Airway epithelial cell (primary cell): ENCODE data around the gene PRAMEF27. TPM values are rescaled to one million over a fixed set of nuclear protein-coding genes. Genes with fewer than 3 reads are reported as not detected.

ENCODE experiments used
- total RNA-seq: library from RNA; depleted of rRNA; stranded (reverse); fragments of >200 nt; gene quantifications from 2 replicates; pipeline ENCODE4 v1.2.3, GENCODE V29; 2015

PRAMEF27 gene
- not detected in 2 replicates for total RNA-seq

GRCh38 chr1:13056475-13056874, at the start of gene PRAMEF27:
PRAMEF27 (minus strand) TSS chr1:13056575; CDS start chr1:13053659, 2,916 bp downstream.

GRCh38 chr1:13070474-13070873, 14.1 kb upstream of the PRAMEF27 start, which contains the start of gene PRAMEF25:
PRAMEF25 (plus strand) TSS chr1:13070774; CDS start chr1:13073694, 2,920 bp downstream.

Other genes starting within 250 kb of the PRAMEF27 start
- not detected in 2 replicates for gene PRAMEF11, start 225.2 kb downstream of the PRAMEF27 start, total RNA-seq
- gene HNRNPCL1, start 207.9 kb downstream of the PRAMEF27 start, total RNA-seq, result not detected in 2 replicates
- not detected in 2 replicates for gene PRAMEF2, start 199.5 kb downstream of the PRAMEF27 start, total RNA-seq
- not detected in 2 replicates for gene PRAMEF4, start 170.4 kb downstream of the PRAMEF27 start, total RNA-seq
- gene PRAMEF10, start 158.3 kb downstream of the PRAMEF27 start, total RNA-seq, result not detected in 2 replicates
- not detected in 2 replicates for gene PRAMEF7, start 140.0 kb downstream of the PRAMEF27 start, total RNA-seq
- not detected in 2 replicates for gene PRAMEF6, start 109.0 kb downstream of the PRAMEF27 start, total RNA-seq
- gene HNRNPCL3, start 4.2 kb upstream of the PRAMEF27 start, total RNA-seq, result not detected in 2 replicates
- not detected in 2 replicates for gene PRAMEF25, start 14.2 kb upstream of the PRAMEF27 start, total RNA-seq
- not detected in 2 replicates for gene HNRNPCL2, start 60.3 kb upstream of the PRAMEF27 start, total RNA-seq
- gene PRAMEF26, start 99.4 kb upstream of the PRAMEF27 start, total RNA-seq, result not detected in 2 replicates
- gene HNRNPCL4, start 109.1 kb upstream of the PRAMEF27 start, total RNA-seq, result not detected in 2 replicates
- not detected in 2 replicates for gene PRAMEF9, start 115.3 kb upstream of the PRAMEF27 start, total RNA-seq
- not detected in 2 replicates for gene PRAMEF13, start 144.8 kb upstream of the PRAMEF27 start, total RNA-seq
- gene PRAMEF18, start 169.6 kb upstream of the PRAMEF27 start, total RNA-seq, result not detected in 2 replicates
- gene PRAMEF5, start 197.6 kb upstream of the PRAMEF27 start, total RNA-seq, result not detected in 2 replicates
- gene PRAMEF8, start 228.6 kb upstream of the PRAMEF27 start, total RNA-seq, result not detected in 2 replicates
- not detected in 2 replicates for gene PRAMEF33, start 247.0 kb upstream of the PRAMEF27 start, total RNA-seq